ENCODE results near the gene ADCY2.

DNA sequence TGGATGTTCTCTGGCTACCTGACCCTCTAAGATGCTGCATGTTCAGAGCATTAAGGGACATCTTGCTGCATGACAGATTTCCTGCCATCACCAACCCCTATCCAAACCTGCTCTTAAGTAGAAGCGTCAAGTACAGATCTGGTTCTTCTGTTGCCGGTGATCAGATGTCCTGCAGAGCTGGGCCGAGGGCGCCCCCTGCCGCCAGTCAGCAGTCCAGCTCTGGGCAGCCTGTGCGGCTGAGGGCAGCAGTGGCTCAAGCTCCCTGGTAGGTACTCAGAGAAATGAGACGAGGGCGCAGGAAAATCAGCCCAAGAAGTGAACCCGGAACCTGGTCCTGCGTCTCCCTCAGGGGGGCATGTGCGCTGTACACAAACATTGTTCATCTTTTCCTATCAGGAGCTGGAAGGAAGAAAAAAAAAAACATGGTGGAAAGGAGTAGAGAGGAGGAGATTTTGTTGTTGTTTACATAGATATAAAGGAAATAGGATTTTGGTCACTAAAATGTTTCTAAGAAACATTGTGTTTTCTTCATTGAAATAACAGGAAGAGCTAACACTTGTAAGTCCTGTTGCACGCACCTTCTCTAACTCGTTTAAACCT lies 359.2 kb downstream of the ADCY2 start:
- TF ChIP-seq ZSCAN30 (tag by site-specific recombination; IDR thresholded peaks at IDR 0.05) (no peak), TCF7L2 (IDR thresholded peaks at IDR 0.05; ENCODE audit: borderline replicate concordance, low read depth, low read length) (no peak), SP2 (tag by site-specific recombination; IDR thresholded peaks at IDR 0.05) (no peak)
- TF ChIP-seq, protein P1, sequence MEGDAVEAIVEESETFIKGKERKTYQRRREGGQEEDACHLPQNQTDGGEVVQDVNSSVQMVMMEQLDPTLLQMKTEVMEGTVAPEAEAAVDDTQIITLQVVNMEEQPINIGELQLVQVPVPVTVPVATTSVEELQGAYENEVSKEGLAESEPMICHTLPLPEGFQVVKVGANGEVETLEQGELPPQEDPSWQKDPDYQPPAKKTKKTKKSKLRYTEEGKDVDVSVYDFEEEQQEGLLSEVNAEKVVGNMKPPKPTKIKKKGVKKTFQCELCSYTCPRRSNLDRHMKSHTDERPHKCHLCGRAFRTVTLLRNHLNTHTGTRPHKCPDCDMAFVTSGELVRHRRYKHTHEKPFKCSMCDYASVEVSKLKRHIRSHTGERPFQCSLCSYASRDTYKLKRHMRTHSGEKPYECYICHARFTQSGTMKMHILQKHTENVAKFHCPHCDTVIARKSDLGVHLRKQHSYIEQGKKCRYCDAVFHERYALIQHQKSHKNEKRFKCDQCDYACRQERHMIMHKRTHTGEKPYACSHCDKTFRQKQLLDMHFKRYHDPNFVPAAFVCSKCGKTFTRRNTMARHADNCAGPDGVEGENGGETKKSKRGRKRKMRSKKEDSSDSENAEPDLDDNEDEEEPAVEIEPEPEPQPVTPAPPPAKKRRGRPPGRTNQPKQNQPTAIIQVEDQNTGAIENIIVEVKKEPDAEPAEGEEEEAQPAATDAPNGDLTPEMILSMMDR (tag by site-specific recombination; IDR thresholded peaks at IDR 0.05) = peak; percentile 67; the same call in 1 of the 2 replicates
- TF ChIP-seq, protein P2, sequence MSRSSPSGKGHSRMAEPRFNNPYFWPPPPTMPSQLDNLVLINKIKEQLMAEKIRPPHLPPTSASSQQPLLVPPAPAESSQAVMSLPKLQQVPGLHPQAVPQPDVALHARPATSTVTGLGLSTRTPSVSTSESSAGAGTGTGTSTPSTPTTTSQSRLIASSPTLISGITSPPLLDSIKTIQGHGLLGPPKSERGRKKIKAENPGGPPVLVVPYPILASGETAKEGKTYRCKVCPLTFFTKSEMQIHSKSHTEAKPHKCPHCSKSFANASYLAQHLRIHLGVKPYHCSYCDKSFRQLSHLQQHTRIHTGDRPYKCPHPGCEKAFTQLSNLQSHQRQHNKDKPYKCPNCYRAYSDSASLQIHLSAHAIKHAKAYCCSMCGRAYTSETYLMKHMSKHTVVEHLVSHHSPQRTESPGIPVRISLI (tag by site-specific recombination; IDR thresholded peaks at IDR 0.05) = no peak

Data from HEK293 (cell line).